IgD-negative memory B cell (primary cell): ENCODE results near the gene PRDM7. TPM values are rescaled to one million over a fixed set of nuclear protein-coding genes. Genes with fewer than 3 reads are reported as not detected.

Experiments used
- H3K27ac Mint-ChIP-seq, 3 donors: one replicate each; pipeline ENCODE4 v1.8.0; 2020 to 2022; ENCODE audit warnings: mild to moderate bottlenecking in 3 of 3, mixed read lengths in 3 of 3, moderate library complexity in 1 of 3
- H3K27me3 Mint-ChIP-seq: one replicate; pipeline ENCODE4 v1.8.0; 2021; ENCODE audit warnings: mixed read lengths
- H3K36me3 Mint-ChIP-seq: one replicate; pipeline ENCODE4 v1.8.0; 2020; ENCODE audit warnings: mild to moderate bottlenecking, mixed read lengths
- H3K4me1 Mint-ChIP-seq, 3 donors: one replicate each; pipeline ENCODE4 v1.8.0; 2020 to 2022; ENCODE audit warnings: mixed read lengths in 3 of 3, mild to moderate bottlenecking in 1 of 3
- H3K4me3 Mint-ChIP-seq, 4 donors: one replicate each; pipeline ENCODE4 v1.8.0; 2020 to 2022; ENCODE audit warnings: mild to moderate bottlenecking in 4 of 4, mixed read lengths in 4 of 4, moderate library complexity in 3 of 4
- H3K9me3 Mint-ChIP-seq, 3 donors: one replicate each; pipeline ENCODE4 v1.8.0; 2020 to 2021; ENCODE audit warnings: mixed read lengths in 3 of 3, mild to moderate bottlenecking in 1 of 3
- polyA plus RNA-seq: library from polyadenylated mRNA; unstranded; fragments of 300-500 nt; fragmentation: Illumina TruSeq; gene quantifications from one replicate; pipeline ENCODE4 v1.2.3, GENCODE V29; 2021

PRDM7 gene
- polyA plus RNA-seq, 1 donor from 2014 or later, result not detected

- peaks cover 2% of the 10 kb centered on the region for H3K36me3 Mint-ChIP-seq
- H3K9me3 Mint-ChIP-seq, result no peaks in the 10 kb centered on the region
- H3K4me1 Mint-ChIP-seq, result peaks cover 0 to 1% (median 0%) of the 10 kb centered on the region in 3 donors
- peak overlapping the region in 1 of 3 donors; percentile 65 for H3K27ac Mint-ChIP-seq
- H3K27me3 Mint-ChIP-seq, result no peaks in the 10 kb centered on the region
- H3K4me3 Mint-ChIP-seq, result no peak overlapping the region
These were observed 43.7 kb downstream of the PRDM7 start for GRCh38 chr16:90033387-90033786.

- no peak overlapping the region for H3K27ac Mint-ChIP-seq
- no peaks in the 10 kb centered on the region for H3K9me3 Mint-ChIP-seq
- H3K27me3 Mint-ChIP-seq, result no peaks in the 10 kb centered on the region
- H3K4me3 Mint-ChIP-seq, result no peak overlapping the region
- peaks cover 2% of the 10 kb centered on the region for H3K36me3 Mint-ChIP-seq
- H3K4me1 Mint-ChIP-seq, result peaks cover 0 to 1% (median 0%) of the 10 kb centered on the region in 3 donors
These were observed 44.3 kb downstream of the PRDM7 start for GRCh38 chr16:90032674-90033331.

DNA sequence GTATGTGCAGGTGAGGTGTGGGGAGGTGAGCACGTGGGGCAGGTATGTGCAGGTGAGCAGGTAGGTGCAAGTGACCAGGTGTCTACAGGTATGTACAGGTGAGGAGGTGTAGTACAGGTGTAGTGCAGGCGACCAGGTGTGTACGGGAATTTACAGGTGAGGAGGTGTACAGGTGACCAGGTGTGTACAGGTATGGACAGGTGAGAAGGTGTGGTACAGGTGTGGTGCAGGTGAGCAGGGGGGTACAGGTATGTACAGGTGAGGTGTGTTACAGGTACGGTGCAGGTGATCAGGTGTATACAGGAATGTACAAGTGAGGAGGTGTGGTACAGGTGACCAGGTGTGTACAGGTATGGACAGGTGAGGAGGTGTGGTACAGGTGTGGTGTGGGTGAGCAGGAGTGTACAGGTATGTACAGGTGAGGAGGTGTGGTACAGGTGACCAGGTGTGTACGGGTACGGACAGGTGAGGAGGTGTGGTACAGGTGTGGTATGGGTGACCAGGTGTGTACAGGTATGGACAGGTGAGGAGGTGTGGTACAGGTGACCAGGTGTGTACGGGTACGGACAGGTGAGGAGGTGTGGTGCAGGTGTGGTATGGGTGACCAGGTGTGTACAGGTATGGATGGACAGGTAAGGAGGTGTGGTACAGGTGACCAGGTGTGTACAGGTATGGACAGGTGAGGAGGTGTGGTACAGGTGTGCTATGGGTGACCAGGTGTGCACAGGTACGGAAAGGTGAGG is 45.0 kb downstream of the PRDM7 start:
- Mint-ChIP-seq H3K4me1 (peaks cover 0 to 1% (median 0%) of the 10 kb centered on the region in 3 donors), H3K27ac (no peak overlapping the region), H3K9me3 (no peaks in the 10 kb centered on the region), H3K36me3 (peaks cover 2% of the 10 kb centered on the region), H3K27me3 (no peaks in the 10 kb centered on the region), H3K4me3 (no peak overlapping the region)

DNA sequence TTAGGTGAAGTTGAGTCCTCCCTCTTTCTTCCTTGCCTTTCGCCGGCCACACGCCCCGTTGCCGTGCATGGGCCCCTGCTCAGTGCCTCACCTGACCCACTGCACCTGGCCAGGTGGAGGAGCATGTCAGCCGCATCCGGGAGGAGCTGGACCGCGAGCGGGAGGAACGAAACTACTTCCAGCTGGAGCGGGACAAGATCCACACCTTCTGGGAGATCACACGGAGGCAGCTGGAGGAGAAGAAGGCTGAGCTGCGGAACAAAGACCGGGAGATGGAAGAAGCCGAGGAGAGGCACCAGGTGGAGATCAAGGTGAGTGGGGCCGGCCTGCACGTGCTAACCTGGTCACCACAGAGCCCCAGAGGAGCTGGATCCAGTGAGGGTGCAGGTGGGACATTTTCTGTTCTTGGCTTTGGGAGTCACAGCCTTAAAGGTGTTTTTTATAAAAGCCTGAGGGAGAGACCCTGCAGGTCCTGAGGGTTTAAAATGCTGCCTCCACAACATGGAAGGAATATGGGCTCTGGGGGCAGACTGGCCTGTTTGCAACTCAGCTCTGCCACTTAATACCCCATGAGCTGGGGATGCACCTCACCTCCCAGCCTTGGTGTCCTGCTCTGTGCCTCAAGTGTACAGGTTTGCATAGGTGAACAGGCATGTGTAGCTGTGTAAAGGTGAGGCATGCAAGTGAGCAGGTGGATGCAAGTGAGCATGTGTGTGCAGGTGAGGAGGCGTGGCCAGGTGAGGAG is 45.8 kb downstream of the PRDM7 start:
- Mint-ChIP-seq H3K4me1 (peaks cover 0 to 2% (median 1%) of the 10 kb centered on the region in 3 donors), H3K27ac (no peak overlapping the region), H3K9me3 (no peaks in the 10 kb centered on the region), H3K27me3 (no peaks in the 10 kb centered on the region), H3K36me3 (peaks cover 2% of the 10 kb centered on the region), H3K4me3 (no peak overlapping the region)

DNA sequence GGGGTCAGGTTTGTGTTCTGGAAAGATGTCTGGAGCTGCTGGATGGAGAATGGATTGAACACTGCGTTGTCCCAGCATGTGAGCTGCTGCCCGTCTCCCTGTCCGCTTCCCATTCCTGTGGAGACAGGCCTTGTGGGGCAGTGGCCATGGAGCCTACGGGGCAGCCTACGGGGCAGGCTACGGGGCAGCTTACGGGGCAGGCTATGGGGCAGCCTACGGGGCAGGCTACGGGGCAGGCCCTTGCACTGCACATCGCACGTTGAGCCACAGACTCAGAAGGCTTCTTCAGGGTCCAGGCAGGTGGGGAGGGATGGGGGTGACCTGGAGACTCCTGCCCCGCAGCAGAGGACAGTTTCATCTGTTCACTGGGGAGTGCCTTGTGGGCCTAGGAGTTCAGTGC is 48.1 kb downstream of the PRDM7 start:
- Mint-ChIP-seq H3K36me3 (no peaks in the 10 kb centered on the region), H3K4me3 (no peak overlapping the region), H3K27ac (no peak overlapping the region), H3K9me3 (no peaks in the 10 kb centered on the region), H3K4me1 (peaks cover 0 to 5% (median 4%) of the 10 kb centered on the region in 3 donors), H3K27me3 (no peaks in the 10 kb centered on the region)

DNA sequence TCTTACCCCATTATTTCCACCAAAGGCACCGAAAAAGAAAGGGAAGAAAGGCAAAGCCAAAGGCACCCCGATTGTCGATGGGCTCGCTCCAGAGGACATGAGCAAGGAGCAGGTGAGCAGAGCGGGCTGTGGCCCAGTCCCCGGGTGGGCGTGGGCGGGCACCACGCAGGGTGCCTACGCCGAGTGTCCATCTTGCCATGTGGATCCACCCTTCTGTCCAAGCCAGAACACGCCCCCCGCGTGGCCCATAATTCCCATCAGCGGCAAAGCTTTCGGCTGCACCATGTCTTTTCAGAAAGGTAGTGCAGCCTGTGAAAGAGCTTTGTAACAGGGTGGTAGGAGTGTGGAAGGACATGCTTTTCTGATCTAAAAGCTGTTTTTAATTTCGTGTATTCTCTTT is 49.5 kb downstream of the PRDM7 start:
- no peak overlapping the region for H3K4me3 Mint-ChIP-seq
- H3K27ac Mint-ChIP-seq, result peak overlapping the region in 1 of 3 donors; percentile 76
- peaks cover 0 to 5% (median 4%) of the 10 kb centered on the region in 3 donors for H3K4me1 Mint-ChIP-seq
- no peaks in the 10 kb centered on the region for H3K9me3 Mint-ChIP-seq
- no peaks in the 10 kb centered on the region for H3K27me3 Mint-ChIP-seq
- H3K36me3 Mint-ChIP-seq, result no peaks in the 10 kb centered on the region

GRCh38 chr16:90026135-90026534 is 51.0 kb downstream of the PRDM7 start:
- H3K36me3 Mint-ChIP-seq, result no peaks in the 10 kb centered on the region

GRCh38 chr16:90023078-90023447 is 54.1 kb downstream of the PRDM7 start:
- H3K27me3 Mint-ChIP-seq, result peaks cover 9% of the 10 kb centered on the region
- H3K36me3 Mint-ChIP-seq, result no peaks in the 10 kb centered on the region
- H3K27ac Mint-ChIP-seq, result no peak overlapping the region
- peak overlapping the region; percentile 63 to 72 (median 68) for H3K4me3 Mint-ChIP-seq
- H3K9me3 Mint-ChIP-seq, result peaks cover 0 to 2% (median 0%) of the 10 kb centered on the region in 3 donors
- peaks cover 14 to 15% (median 14%) of the 10 kb centered on the region in 3 donors for H3K4me1 Mint-ChIP-seq

More at GRCh38 chr16:90026135-90026534, 51.0 kb downstream of the PRDM7 start:
- Mint-ChIP-seq H3K4me3 (peak overlapping the region in 3 of 4 donors; percentile 23 to 85 (median 77)), H3K9me3 (no peaks in the 10 kb centered on the region), H3K27me3 (peaks cover 4% of the 10 kb centered on the region), H3K4me1 (peaks cover 8 to 9% (median 9%) of the 10 kb centered on the region in 3 donors), H3K27ac (peak overlapping the region in 1 of 3 donors; percentile 39)

- peaks cover 9% of the 10 kb centered on the region for H3K27me3 Mint-ChIP-seq
- H3K9me3 Mint-ChIP-seq, result peaks cover 0 to 2% (median 0%) of the 10 kb centered on the region in 3 donors
- peak overlapping the region; percentile 63 to 88 (median 74) for H3K4me3 Mint-ChIP-seq
- no peaks in the 10 kb centered on the region for H3K36me3 Mint-ChIP-seq
- peaks cover 14 to 15% (median 14%) of the 10 kb centered on the region in 3 donors for H3K4me1 Mint-ChIP-seq
- H3K27ac Mint-ChIP-seq, result peak overlapping the region in 1 of 3 donors; percentile 69
These were observed 54.7 kb downstream of the PRDM7 start for GRCh38 chr16:90022209-90023077.

- Mint-ChIP-seq H3K4me1 (peaks cover 10 to 14% (median 11%) of the 10 kb centered on the region in 3 donors), H3K27ac (no peak overlapping the region), H3K9me3 (peaks cover 0 to 2% (median 0%) of the 10 kb centered on the region in 3 donors), H3K4me3 (peak overlapping the region in 2 of 4 donors; percentile 78 to 94), H3K27me3 (peaks cover 11% of the 10 kb centered on the region), H3K36me3 (peaks cover 2% of the 10 kb centered on the region)
These were observed 56.2 kb downstream of the PRDM7 start for GRCh38 chr16:90020838-90021382.

DNA sequence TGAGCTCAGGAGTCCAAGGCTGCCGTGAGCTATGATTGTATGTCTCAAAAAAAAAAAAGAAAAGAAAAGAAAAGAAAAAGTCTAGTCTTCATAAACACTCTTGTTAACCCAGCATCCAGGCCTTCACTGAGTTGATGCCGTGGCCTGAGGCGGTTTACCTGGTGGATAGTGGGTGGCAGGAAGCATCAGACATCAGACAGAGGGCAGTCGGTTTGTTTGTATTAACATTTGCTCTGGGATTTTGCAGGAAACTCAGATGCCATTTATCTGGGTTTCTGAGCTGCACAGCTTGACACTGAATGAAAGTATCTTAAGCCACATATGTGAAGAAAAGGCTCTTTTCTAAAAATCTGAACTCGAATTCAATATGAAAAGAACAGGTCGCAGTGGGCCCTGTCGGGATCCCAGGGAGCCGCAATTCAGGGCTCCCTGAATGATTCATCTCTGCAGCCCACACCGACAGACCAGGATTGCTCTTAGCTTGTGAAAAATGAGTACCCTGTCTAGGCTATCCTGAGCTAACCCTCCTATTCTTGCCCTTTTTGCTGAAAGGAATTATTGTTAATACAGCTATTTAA is 56.8 kb downstream of the PRDM7 start:
- H3K9me3 Mint-ChIP-seq, result peaks cover 0 to 2% (median 0%) of the 10 kb centered on the region in 3 donors
- H3K36me3 Mint-ChIP-seq, result peaks cover 2% of the 10 kb centered on the region
- peaks cover 14% of the 10 kb centered on the region for H3K27me3 Mint-ChIP-seq
- H3K4me1 Mint-ChIP-seq, result peaks cover 10 to 14% (median 11%) of the 10 kb centered on the region in 3 donors
- peak overlapping the region; percentile 72 to 94 (median 80) for H3K4me3 Mint-ChIP-seq
- peak overlapping the region in 1 of 3 donors; percentile 59 for H3K27ac Mint-ChIP-seq

DNA sequence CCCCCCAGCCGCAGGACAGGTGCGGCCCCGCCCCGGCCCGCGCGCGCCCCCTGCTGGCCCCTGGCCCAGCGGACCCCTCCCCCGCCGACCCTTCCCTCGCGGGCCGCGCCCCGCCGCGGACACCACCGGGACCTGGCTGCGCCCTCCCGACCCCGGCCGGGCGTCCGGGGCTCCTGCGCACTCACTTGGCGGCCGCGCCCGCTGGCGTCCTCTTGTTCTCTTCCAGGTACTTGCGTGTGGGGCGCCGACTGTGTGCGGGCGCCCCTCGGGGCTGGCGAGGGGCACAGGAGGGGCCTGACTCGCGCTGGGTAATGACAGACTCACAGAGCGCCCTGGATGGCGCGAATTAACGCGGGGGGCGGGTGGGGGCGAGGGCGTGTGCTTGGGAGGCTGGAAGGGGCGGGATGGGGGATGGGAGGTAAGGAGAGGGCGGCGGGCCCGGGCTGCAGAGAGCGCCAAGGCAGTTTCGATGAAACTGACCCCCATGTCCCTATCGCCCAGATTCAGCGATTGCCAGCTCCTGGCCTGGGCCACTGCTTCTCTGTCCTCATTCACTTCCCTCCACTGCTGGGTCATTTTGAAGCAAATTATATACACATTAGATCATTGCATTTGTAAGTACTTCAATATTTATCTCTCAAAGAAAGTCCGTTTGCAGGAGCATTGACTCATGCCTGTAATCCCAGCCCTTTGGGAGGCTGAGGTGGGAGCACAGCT is 57.4 kb downstream of the PRDM7 start:
- peaks cover 10 to 14% (median 11%) of the 10 kb centered on the region in 3 donors for H3K4me1 Mint-ChIP-seq
- H3K9me3 Mint-ChIP-seq, result peaks cover 0 to 2% (median 0%) of the 10 kb centered on the region in 3 donors
- peaks cover 17% of the 10 kb centered on the region for H3K27me3 Mint-ChIP-seq
- H3K36me3 Mint-ChIP-seq, result peaks cover 2% of the 10 kb centered on the region
- peak overlapping the region; percentile 72 to 94 (median 80) for H3K4me3 Mint-ChIP-seq
- peak overlapping the region in 1 of 3 donors; percentile 59 for H3K27ac Mint-ChIP-seq
